ENCODE measurements around the gene LCP2. TPM values are rescaled to one million over a fixed set of nuclear protein-coding genes. Genes with fewer than 3 reads are reported as not detected.

LCP2 gene
- total RNA-seq, 4 donors from 2014 or later, result 1.5 to 8.9 (median 7.7) TPM; not detected in 1

GRCh38 chr5:170302653-170303501, 5.3 kb upstream of the LCP2 start:
- no peak overlapping the region for H3K4me3 ChIP-seq
- no peak for DNase-seq (ENCODE audit: low spot score in 2 of 2)
- peaks cover 18% of the 10 kb centered on the region for H3K4me1 ChIP-seq
- no peak overlapping the region for H3K27ac ChIP-seq
- TF ChIP-seq POLR2A (IDR thresholded peaks at IDR 0.05), result no peak
- no peak for TF ChIP-seq EP300 (IDR thresholded peaks at IDR 0.05)
- TF ChIP-seq, protein P1, sequence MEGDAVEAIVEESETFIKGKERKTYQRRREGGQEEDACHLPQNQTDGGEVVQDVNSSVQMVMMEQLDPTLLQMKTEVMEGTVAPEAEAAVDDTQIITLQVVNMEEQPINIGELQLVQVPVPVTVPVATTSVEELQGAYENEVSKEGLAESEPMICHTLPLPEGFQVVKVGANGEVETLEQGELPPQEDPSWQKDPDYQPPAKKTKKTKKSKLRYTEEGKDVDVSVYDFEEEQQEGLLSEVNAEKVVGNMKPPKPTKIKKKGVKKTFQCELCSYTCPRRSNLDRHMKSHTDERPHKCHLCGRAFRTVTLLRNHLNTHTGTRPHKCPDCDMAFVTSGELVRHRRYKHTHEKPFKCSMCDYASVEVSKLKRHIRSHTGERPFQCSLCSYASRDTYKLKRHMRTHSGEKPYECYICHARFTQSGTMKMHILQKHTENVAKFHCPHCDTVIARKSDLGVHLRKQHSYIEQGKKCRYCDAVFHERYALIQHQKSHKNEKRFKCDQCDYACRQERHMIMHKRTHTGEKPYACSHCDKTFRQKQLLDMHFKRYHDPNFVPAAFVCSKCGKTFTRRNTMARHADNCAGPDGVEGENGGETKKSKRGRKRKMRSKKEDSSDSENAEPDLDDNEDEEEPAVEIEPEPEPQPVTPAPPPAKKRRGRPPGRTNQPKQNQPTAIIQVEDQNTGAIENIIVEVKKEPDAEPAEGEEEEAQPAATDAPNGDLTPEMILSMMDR (IDR thresholded peaks at IDR 0.05), result no peak
- TF ChIP-seq POLR2AphosphoS5 (IDR thresholded peaks at IDR 0.05), result no peak
- WGBS, result 40% methylated on average over 17 of the region's 17 CpGs
- H3K27me3 ChIP-seq, result no peaks in the 10 kb centered on the region
- H3K36me3 ChIP-seq, result no peaks in the 10 kb centered on the region
- H3K9me3 ChIP-seq, result no peaks in the 10 kb centered on the region

DNA sequence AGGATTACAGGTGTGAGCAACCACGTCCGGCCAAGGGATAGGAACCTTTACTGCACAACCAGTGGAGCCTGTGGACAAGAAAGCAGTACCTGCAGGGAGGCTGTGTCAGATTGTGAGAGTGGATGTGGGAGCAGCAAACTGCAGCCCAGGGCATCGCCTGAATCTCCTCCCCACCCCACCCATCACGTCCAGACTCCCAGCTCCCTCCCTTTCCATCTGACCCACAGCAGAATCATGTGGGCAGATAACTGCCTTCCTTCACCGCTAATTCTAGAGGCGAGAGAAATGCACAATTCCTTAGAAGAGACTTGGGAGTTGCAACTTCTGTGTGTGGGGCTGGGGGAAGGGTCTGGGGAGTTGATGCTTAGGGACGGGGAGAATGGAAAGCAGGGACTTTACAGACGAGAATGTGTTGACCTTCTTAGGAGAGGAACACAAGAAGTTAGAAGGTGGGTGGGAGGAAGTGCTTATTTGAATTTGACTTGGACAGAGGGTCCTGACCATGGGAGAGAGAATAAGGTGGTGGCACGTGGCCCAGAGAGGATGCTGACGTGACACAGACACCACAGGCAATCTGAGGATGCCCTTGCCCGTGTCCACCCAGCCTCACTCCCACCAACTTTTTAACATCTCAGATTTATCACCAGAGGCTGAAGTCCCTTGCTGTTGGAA, 4.5 kb upstream of the LCP2 start:
- no peak for DNase-seq (ENCODE audit: low spot score in 2 of 2)
- Histone ChIP-seq H3K27ac (no peak overlapping the region), H3K4me3 (no peak overlapping the region), H3K27me3 (no peaks in the 10 kb centered on the region), H3K4me1 (peaks cover 14% of the 10 kb centered on the region), H3K36me3 (no peaks in the 10 kb centered on the region), H3K9me3 (no peaks in the 10 kb centered on the region)
- TF ChIP-seq POLR2A (IDR thresholded peaks at IDR 0.05), result no peak
- TF ChIP-seq, protein P1 (IDR thresholded peaks at IDR 0.05), result no peak
- no peak for TF ChIP-seq EP300 (IDR thresholded peaks at IDR 0.05)
- TF ChIP-seq POLR2AphosphoS5 (IDR thresholded peaks at IDR 0.05), result no peak
- 71% methylated on average over 11 of the region's 11 CpGs for WGBS

GRCh38 chr5:170301149-170301548, 3.6 kb upstream of the LCP2 start:
- 97% methylated on average over 9 of the region's 9 CpGs for WGBS
- Histone ChIP-seq H3K36me3 (no peaks in the 10 kb centered on the region), H3K4me3 (no peak overlapping the region), H3K9me3 (no peaks in the 10 kb centered on the region), H3K27ac (no peak overlapping the region), H3K27me3 (no peaks in the 10 kb centered on the region), H3K4me1 (peaks cover 14% of the 10 kb centered on the region)
- DNase-seq (ENCODE audit: low spot score in 2 of 2), result no peak
- TF ChIP-seq EP300 (IDR thresholded peaks at IDR 0.05) (no peak), POLR2AphosphoS5 (IDR thresholded peaks at IDR 0.05) (no peak), POLR2A (IDR thresholded peaks at IDR 0.05) (no peak)
- TF ChIP-seq, protein P1 (IDR thresholded peaks at IDR 0.05), result no peak

DNA sequence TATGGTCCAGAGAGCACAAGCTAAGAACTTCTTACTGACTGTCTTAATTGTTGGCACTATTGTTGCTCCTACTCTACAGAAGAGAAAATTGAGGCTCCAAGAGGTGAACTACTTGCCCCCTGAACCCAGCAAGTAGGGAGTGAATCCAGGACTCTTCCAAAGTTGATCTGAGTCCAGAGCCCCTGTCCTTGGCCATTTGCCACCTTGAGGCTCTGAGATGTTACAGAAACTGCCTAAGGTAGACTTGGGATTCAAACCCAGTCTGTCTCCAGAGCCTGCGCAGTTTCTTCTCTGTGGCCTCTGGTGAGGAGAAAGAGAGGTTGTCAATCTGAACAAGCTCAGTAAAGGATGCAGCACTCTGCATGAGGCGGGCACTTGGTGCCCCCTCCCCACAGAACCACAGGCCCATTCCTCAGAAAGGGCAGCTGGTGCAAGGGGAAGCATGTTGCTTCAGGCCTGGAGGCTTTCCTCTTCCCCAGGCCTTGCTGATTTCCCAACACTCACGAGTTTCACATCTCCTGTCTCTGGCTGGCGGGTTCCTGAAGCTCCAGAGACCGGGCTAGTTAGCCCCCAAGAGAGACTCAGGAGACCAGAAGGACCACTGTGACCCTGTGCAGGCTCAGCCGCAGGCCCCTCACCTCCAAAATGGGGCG, 2.9 kb upstream of the LCP2 start:
- H3K4me3 ChIP-seq, result no peak overlapping the region
- no peak overlapping the region for H3K27ac ChIP-seq
- TF ChIP-seq, protein P1 (IDR thresholded peaks at IDR 0.05), result no peak
- H3K4me1 ChIP-seq, result peaks cover 14% of the 10 kb centered on the region
- H3K9me3 ChIP-seq, result no peaks in the 10 kb centered on the region
- no peak for DNase-seq (ENCODE audit: low spot score in 2 of 2)
- H3K27me3 ChIP-seq, result no peaks in the 10 kb centered on the region
- WGBS, result 78% methylated on average over 6 of the region's 7 CpGs
- no peaks in the 10 kb centered on the region for H3K36me3 ChIP-seq
